Effector memory CD4-positive, alpha-beta T cell (primary cell): ENCODE data around the gene BICRAL.
"Not testable (repeated sequence)": the region's sequence is repeated elsewhere in the genome, so short reads cannot be mapped to it uniquely, and the experiment has no call there.

Experiments used
- DNase-seq, 3 donors: peaks; one replicate each; pipeline ENCODE4 v3.0.0-alpha.2; 2020
- H3K27ac ChIP-seq: 2 replicates; pipeline ENCODE4 v1.7.0; 2013; ENCODE audit warnings: mild to moderate bottlenecking, low read length, moderate library complexity; ENCODE audit not compliant: insufficient read depth, poor library complexity, severe bottlenecking
- H3K27me3 ChIP-seq: replicated peaks from 2 replicates; pipeline ENCODE4 v1.7.0; 2013; ENCODE audit warnings: mild to moderate bottlenecking, low read length; ENCODE audit not compliant: insufficient read depth, control insufficient read depth, poor library complexity, severe bottlenecking
- H3K36me3 ChIP-seq: 2 replicates; pipeline ENCODE4 v1.7.0; 2013; ENCODE audit warnings: mild to moderate bottlenecking, low read length, moderate library complexity; ENCODE audit not compliant: control insufficient read depth, insufficient read depth
- H3K4me1 ChIP-seq: 2 replicates; pipeline ENCODE4 v1.7.0; 2013; ENCODE audit warnings: low read length, mild to moderate bottlenecking; ENCODE audit not compliant: control insufficient read depth, insufficient read depth, poor library complexity, severe bottlenecking
- H3K4me3 ChIP-seq: 2 replicates; pipeline ENCODE4 v1.7.0; 2013; ENCODE audit warnings: low read length, low read depth, mild to moderate bottlenecking; ENCODE audit not compliant: insufficient read depth, poor library complexity, severe bottlenecking
- H3K9me3 ChIP-seq: 2 replicates; pipeline ENCODE4 v1.7.0; 2013; ENCODE audit warnings: mild to moderate bottlenecking, low read length, moderate library complexity; ENCODE audit not compliant: control insufficient read depth

Gene BICRAL

GRCh38 chr6:42871711-42872110 is 89.9 kb downstream of the BICRAL start:
- Histone ChIP-seq H3K4me3 (no peak overlapping the region), H3K36me3 (peaks cover 14% of the 10 kb centered on the region), H3K27ac (no peak overlapping the region), H3K9me3 (no peaks in the 10 kb centered on the region), H3K4me1 (no peaks in the 10 kb centered on the region), H3K27me3 (no peaks in the 10 kb centered on the region)
- no peak for DNase-seq

- H3K9me3 ChIP-seq: no peaks in the 10 kb centered on the region
- H3K27me3 ChIP-seq: no peaks in the 10 kb centered on the region
- H3K4me1 ChIP-seq: no peaks in the 10 kb centered on the region
- DNase-seq: no peak
- no peak overlapping the region for H3K4me3 ChIP-seq
- no peak overlapping the region for H3K27ac ChIP-seq
- peaks cover 3% of the 10 kb centered on the region for H3K36me3 ChIP-seq
These were observed 91.5 kb downstream of the BICRAL start for GRCh38 chr6:42873313-42873712.

GRCh38 chr6:42877695-42878094 is 95.8 kb downstream of the BICRAL start:
- Histone ChIP-seq H3K27ac (no peak overlapping the region), H3K9me3 (no peaks in the 10 kb centered on the region)

GRCh38 chr6:42879372-42880239 is 97.8 kb downstream of the BICRAL start, which contains the start of gene RPL7L1:
Gene RPL7L1, plus strand, starts transcription at chr6:42879616. Its CDS starts 295 bp downstream, at chr6:42879911.
- peak; percentile 66 to 81 (median 80) for DNase-seq
- Histone ChIP-seq H3K36me3 (peaks cover 22% of the 10 kb centered on the region), H3K4me3 (peak within 1 kb of the TSS; percentile 73), H3K4me1 (no peaks in the 10 kb centered on the region), H3K9me3 (no peaks in the 10 kb centered on the region), H3K27ac (peak within 1 kb of the TSS; percentile 85), H3K27me3 (no peaks in the 10 kb centered on the region)

More at GRCh38 chr6:42877695-42878094, 95.8 kb downstream of the BICRAL start:
- DNase-seq: no peak
- peaks cover 4% of the 10 kb centered on the region for H3K36me3 ChIP-seq
- no peak overlapping the region for H3K4me3 ChIP-seq
- H3K4me1 ChIP-seq: no peaks in the 10 kb centered on the region
- H3K27me3 ChIP-seq: no peaks in the 10 kb centered on the region

- not testable (repeated sequence) for DNase-seq
These were observed 98.5 kb downstream of the BICRAL start for GRCh38 chr6:42880240-42880817.

GRCh38 chr6:42880871-42881270 is 99.0 kb downstream of the BICRAL start:
- H3K4me3 ChIP-seq, H3K9me3 ChIP-seq, H3K4me1 ChIP-seq, H3K27me3 ChIP-seq, DNase-seq: not testable (repeated sequence)
- Histone ChIP-seq H3K27ac (peak overlapping the region; percentile 85), H3K36me3 (peaks cover 33% of the 10 kb centered on the region)

More at GRCh38 chr6:42880240-42880817, 98.5 kb downstream of the BICRAL start:
- H3K4me1 ChIP-seq, H3K27me3 ChIP-seq, H3K9me3 ChIP-seq: not testable (repeated sequence)
- Histone ChIP-seq H3K36me3 (peaks cover 28% of the 10 kb centered on the region), H3K4me3 (peak overlapping the region; percentile 73), H3K27ac (peak overlapping the region; percentile 85)

GRCh38 chr6:42885702-42886101 is 103.8 kb downstream of the BICRAL start:
- DNase-seq: no peak
- Histone ChIP-seq H3K4me3 (no peak overlapping the region), H3K27me3 (no peaks in the 10 kb centered on the region), H3K4me1 (no peaks in the 10 kb centered on the region), H3K9me3 (no peaks in the 10 kb centered on the region), H3K27ac (no peak overlapping the region), H3K36me3 (peaks cover 36% of the 10 kb centered on the region)

- not testable (repeated sequence) for H3K27me3 ChIP-seq, H3K27ac ChIP-seq
These were observed 106.3 kb downstream of the BICRAL start for GRCh38 chr6:42888201-42888600.

GRCh38 chr6:42889815-42890214 is 108.0 kb downstream of the BICRAL start:
- peak overlapping the region; percentile 83 for H3K4me3 ChIP-seq
- no peak for DNase-seq
- H3K4me1 ChIP-seq: no peaks in the 10 kb centered on the region
- peak overlapping the region; percentile 88 for H3K27ac ChIP-seq
- H3K27me3 ChIP-seq: no peaks in the 10 kb centered on the region
- H3K9me3 ChIP-seq: no peaks in the 10 kb centered on the region
- peaks cover 12% of the 10 kb centered on the region for H3K36me3 ChIP-seq

More at GRCh38 chr6:42888201-42888600, 106.3 kb downstream of the BICRAL start:
- H3K4me1 ChIP-seq, DNase-seq, H3K4me3 ChIP-seq, H3K9me3 ChIP-seq: not testable (repeated sequence)
- peaks cover 28% of the 10 kb centered on the region for H3K36me3 ChIP-seq
